ENCODE data around the gene UBE2J2.

UBE2J2 gene

DNA sequence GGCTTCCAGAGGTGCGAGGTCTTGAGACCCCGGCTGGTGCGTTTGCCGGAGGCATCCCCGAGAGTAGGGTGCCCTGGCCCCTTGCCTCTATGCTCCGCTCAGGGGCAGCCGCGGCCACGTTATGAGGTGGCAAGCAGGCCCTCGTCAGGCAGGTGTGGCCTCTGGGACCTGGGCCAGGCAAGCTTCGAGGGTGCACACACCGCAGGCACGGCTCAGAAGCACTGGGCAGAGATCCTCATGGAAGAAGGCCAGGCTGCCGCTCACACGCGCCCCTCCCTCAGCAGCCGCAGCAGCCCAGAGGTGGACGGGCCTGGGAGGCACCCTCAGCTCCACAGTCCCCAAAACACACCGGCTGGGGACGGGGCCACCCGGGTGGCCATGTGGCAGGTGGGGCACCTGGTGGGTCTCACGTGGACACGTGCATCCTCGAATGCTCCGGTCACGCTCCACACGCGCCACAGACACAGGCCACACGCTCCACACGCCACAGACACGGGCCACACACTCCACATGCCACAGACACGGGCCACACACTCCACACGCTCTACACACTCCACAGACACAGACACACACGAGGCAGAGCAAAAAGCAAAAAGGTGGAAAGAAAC, 48.3 kb downstream of the UBE2J2 start:
- Histone ChIP-seq H3K4me2 (ENCODE audit: low read length) (no peak overlapping the region), H3F3A (ENCODE audit: control insufficient read depth, insufficient read depth) (no peaks in the 10 kb centered on the region), H3K27ac (ENCODE audit: low read depth, low read length) (no peak overlapping the region), H3K4me1 (ENCODE audit: control insufficient read depth, low read length) (peaks cover 7% of the 10 kb centered on the region), H3K27me3 (ENCODE audit: control insufficient read depth, low read length) (no peaks in the 10 kb centered on the region), H3K4me3 (ENCODE audit: low read length) (no peak overlapping the region), H3K9me2 (replicated peaks; ENCODE audit: control insufficient read depth, low read length) (no peaks in the 10 kb centered on the region), H4K20me1 (ENCODE audit: control insufficient read depth, insufficient read depth, low read depth, low read length) (no peaks in the 10 kb centered on the region; the same call in 1 of the 2 replicates), H3K36me3 (ENCODE audit: control insufficient read depth, low read length) (peaks cover 84% of the 10 kb centered on the region), H3K79me2 (ENCODE audit: control insufficient read depth, low read length) (peaks cover 60% of the 10 kb centered on the region), H3K9me3 (ENCODE audit: control insufficient read depth, insufficient read depth, low read length) (no peaks in the 10 kb centered on the region)
- no peak for TF ChIP-seq EZH2phosphoT487 (IDR thresholded peaks at IDR 0.05; ENCODE audit: borderline replicate concordance, low read length)
- TF ChIP-seq, protein P1, sequence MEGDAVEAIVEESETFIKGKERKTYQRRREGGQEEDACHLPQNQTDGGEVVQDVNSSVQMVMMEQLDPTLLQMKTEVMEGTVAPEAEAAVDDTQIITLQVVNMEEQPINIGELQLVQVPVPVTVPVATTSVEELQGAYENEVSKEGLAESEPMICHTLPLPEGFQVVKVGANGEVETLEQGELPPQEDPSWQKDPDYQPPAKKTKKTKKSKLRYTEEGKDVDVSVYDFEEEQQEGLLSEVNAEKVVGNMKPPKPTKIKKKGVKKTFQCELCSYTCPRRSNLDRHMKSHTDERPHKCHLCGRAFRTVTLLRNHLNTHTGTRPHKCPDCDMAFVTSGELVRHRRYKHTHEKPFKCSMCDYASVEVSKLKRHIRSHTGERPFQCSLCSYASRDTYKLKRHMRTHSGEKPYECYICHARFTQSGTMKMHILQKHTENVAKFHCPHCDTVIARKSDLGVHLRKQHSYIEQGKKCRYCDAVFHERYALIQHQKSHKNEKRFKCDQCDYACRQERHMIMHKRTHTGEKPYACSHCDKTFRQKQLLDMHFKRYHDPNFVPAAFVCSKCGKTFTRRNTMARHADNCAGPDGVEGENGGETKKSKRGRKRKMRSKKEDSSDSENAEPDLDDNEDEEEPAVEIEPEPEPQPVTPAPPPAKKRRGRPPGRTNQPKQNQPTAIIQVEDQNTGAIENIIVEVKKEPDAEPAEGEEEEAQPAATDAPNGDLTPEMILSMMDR (IDR thresholded peaks at IDR 0.05; ENCODE audit: low read depth, low read length, poor library complexity, severe bottlenecking), result no peak

DNA sequence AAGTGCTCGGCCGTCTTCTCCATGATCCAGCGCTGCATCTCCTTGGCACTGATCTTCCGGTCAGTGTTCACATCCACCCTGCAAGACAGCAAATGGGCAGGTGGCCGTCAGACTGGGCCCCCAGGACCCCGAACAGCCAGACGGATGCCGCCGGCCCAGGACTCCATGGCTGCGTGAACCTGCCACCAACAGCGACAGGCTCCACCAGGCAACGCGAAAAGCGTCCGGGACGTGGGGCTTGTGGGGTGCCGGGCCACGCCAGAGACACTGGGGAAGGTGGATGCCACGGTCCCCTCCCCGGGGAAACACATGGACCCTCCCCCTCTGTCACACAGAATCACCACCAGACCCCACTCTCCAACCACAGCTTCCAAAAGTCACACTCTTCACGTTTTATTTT, 49.8 kb downstream of the UBE2J2 start:
- H3K4me3 ChIP-seq (ENCODE audit: low read length), result no peak overlapping the region
- no peaks in the 10 kb centered on the region for H3K9me2 ChIP-seq (replicated peaks; ENCODE audit: control insufficient read depth, low read length)
- H3K27me3 ChIP-seq (ENCODE audit: control insufficient read depth, low read length), result no peaks in the 10 kb centered on the region
- H3K9me3 ChIP-seq (ENCODE audit: control insufficient read depth, insufficient read depth, low read length), result no peaks in the 10 kb centered on the region
- TF ChIP-seq, protein P1 (IDR thresholded peaks at IDR 0.05; ENCODE audit: low read depth, low read length, poor library complexity, severe bottlenecking), result no peak
- TF ChIP-seq EZH2phosphoT487 (IDR thresholded peaks at IDR 0.05; ENCODE audit: borderline replicate concordance, low read length), result no peak
- no peaks in the 10 kb centered on the region for H3K4me1 ChIP-seq (ENCODE audit: control insufficient read depth, low read length)
- no peaks in the 10 kb centered on the region for H3F3A ChIP-seq (ENCODE audit: control insufficient read depth, insufficient read depth)
- H4K20me1 ChIP-seq (ENCODE audit: control insufficient read depth, insufficient read depth, low read depth, low read length), result no peaks in the 10 kb centered on the region
- peaks cover 46% of the 10 kb centered on the region for H3K79me2 ChIP-seq (ENCODE audit: control insufficient read depth, low read length)
- H3K36me3 ChIP-seq (ENCODE audit: control insufficient read depth, low read length), result peaks cover 77% of the 10 kb centered on the region
- H3K4me2 ChIP-seq (ENCODE audit: low read length), result no peak overlapping the region
- H3K27ac ChIP-seq (ENCODE audit: low read depth, low read length), result no peak overlapping the region

DNA sequence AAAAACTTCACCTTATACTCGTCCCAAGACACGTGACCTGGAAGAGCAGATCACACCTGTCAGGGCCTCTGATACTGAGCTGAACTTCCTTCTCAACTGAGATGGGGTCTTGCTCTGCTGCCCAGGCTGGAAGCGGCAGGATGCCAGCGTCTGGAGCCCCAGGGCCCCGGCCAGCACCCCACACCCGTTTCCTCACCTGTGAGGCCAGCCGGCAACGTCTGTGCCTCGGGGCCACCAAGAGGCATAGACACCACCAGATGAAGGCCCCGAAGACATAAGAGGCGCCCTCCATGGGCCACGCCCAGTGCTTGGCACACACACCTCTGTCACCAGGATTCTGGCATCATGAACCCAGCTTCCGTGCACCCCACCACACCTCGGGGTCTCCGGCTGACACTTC, 50.3 kb downstream of the UBE2J2 start:
- Histone ChIP-seq H3K27ac (ENCODE audit: low read depth, low read length) (no peak overlapping the region), H4K20me1 (ENCODE audit: control insufficient read depth, insufficient read depth, low read depth, low read length) (no peaks in the 10 kb centered on the region), H3K27me3 (ENCODE audit: control insufficient read depth, low read length) (no peaks in the 10 kb centered on the region), H3K4me2 (ENCODE audit: low read length) (no peak overlapping the region), H3K9me3 (ENCODE audit: control insufficient read depth, insufficient read depth, low read length) (no peaks in the 10 kb centered on the region), H3K36me3 (ENCODE audit: control insufficient read depth, low read length) (peaks cover 75% of the 10 kb centered on the region), H3K4me3 (ENCODE audit: low read length) (no peak overlapping the region), H3K9me2 (replicated peaks; ENCODE audit: control insufficient read depth, low read length) (no peaks in the 10 kb centered on the region), H3K4me1 (ENCODE audit: control insufficient read depth, low read length) (no peaks in the 10 kb centered on the region), H3F3A (ENCODE audit: control insufficient read depth, insufficient read depth) (no peaks in the 10 kb centered on the region), H3K79me2 (ENCODE audit: control insufficient read depth, low read length) (peaks cover 40% of the 10 kb centered on the region)
- TF ChIP-seq, protein P1 (IDR thresholded peaks at IDR 0.05; ENCODE audit: low read depth, low read length, poor library complexity, severe bottlenecking), result no peak
- no peak for TF ChIP-seq EZH2phosphoT487 (IDR thresholded peaks at IDR 0.05; ENCODE audit: borderline replicate concordance, low read length)
